Measurements from ENCODE around the gene SNX13.

DNA sequence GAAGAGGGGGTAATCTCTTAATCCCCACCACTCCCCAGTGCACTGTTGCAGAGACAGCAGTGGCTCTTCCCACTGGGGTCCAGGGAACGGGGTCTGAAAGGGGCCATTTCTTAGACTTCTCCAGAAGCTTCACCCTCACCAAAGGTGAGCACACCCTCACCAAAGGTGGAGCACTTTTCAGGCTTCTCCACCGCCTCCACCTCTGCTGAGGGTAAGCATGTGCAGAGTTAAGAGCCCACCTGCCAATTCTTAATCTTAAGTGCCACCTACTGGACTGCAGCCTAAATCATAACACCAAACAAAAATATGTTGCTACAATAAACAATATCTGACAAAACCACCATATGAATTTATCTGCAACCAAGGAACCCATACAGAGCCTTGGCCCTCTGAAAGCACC lies 27.0 kb downstream of the SNX13 start:
- TF ChIP-seq POLR2A (IDR thresholded peaks at IDR 0.05): no peak
- TF ChIP-seq, protein P1, sequence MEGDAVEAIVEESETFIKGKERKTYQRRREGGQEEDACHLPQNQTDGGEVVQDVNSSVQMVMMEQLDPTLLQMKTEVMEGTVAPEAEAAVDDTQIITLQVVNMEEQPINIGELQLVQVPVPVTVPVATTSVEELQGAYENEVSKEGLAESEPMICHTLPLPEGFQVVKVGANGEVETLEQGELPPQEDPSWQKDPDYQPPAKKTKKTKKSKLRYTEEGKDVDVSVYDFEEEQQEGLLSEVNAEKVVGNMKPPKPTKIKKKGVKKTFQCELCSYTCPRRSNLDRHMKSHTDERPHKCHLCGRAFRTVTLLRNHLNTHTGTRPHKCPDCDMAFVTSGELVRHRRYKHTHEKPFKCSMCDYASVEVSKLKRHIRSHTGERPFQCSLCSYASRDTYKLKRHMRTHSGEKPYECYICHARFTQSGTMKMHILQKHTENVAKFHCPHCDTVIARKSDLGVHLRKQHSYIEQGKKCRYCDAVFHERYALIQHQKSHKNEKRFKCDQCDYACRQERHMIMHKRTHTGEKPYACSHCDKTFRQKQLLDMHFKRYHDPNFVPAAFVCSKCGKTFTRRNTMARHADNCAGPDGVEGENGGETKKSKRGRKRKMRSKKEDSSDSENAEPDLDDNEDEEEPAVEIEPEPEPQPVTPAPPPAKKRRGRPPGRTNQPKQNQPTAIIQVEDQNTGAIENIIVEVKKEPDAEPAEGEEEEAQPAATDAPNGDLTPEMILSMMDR (IDR thresholded peaks at IDR 0.05): no peak
